ENCODE results near the gene HS2ST1.
A peak's percentile ranks its signal among the peaks of the same experiment; 100 is the strongest.

HS2ST1 gene

DNA sequence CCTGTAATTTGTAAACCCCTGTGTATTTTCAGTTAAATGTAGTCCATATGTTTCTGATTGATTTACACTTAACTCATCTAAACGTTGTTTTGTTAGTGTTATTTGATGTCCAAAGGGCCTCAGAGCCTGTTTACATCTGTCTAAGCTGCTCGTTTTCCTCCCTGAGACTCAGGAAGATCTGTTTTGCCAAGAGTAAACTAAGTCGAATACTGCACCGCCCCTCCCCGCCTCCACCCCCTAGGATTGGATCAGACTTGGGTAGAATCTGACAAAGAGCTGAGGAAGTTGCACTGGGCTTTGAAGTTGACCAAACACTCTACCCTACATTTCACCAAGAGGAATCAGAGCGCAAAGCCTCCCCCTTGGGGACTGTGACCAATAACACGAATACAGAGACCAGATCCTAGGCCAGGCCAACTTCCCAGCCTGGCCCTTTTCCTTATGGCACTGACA lies 207.3 kb downstream of the HS2ST1 start:
- no peak for DNase-seq (ENCODE audit: low read depth in 1 of 2, low spot score in 1 of 2)
- no peak for TF ChIP-seq JUND (IDR thresholded peaks at IDR 0.05; ENCODE audit: low read depth)
- in situ Hi-C loops (cut with HindIII; ENCODE audit: low pct_unique_long_range_greater_than_20kb, low sequenced_read_pairs), result no loop called here

DNA sequence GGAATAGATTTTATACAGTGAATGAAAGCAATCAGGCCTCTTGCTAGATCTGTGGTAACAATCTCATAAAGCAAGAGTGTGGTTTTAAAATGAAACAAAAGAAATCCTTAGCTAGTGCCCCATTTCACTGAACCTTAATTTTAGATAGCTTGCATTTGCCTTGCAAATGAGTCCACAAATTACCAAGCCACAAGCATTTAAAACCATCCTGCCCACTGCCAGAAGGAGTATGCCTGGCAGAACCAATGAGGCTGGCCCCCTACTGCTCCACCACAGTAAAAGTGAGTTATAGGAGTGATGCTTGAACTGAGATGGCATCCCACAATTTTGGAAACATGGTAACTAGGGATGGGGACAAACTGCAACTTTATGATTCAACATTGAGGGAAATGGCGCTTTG lies 207.8 kb downstream of the HS2ST1 start:
- DNase-seq (ENCODE audit: low read depth in 1 of 2, low spot score in 1 of 2), result no peak
- in situ Hi-C loops (cut with HindIII; ENCODE audit: low pct_unique_long_range_greater_than_20kb, low sequenced_read_pairs), result no loop called here
- no peak for TF ChIP-seq JUND (IDR thresholded peaks at IDR 0.05; ENCODE audit: low read depth)

DNA sequence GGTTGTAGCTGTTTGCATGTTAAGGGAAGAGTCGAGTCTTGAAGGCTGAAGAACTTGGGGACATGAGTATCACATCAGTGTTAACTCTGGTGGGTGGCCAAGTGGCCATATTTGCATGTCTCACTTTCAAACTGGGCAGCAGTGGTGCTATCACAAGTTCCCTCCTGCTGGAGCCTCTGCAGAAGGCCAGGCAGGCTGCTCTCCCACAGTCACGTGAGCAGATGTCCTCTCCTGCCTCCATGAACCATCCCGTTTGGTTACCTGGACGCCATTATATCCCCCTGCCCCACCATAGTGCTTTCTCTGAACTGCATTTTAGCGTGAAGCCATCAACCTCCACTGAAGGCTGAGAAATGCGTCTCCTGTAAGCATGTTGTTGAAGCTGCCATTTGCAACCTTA lies 209.2 kb downstream of the HS2ST1 start:
- in situ Hi-C loops (cut with HindIII; ENCODE audit: low pct_unique_long_range_greater_than_20kb, low sequenced_read_pairs), result no loop called here
- TF ChIP-seq JUND (IDR thresholded peaks at IDR 0.05; ENCODE audit: low read depth), result no peak
- no peak for DNase-seq (ENCODE audit: low read depth in 1 of 2, low spot score in 1 of 2)

DNA sequence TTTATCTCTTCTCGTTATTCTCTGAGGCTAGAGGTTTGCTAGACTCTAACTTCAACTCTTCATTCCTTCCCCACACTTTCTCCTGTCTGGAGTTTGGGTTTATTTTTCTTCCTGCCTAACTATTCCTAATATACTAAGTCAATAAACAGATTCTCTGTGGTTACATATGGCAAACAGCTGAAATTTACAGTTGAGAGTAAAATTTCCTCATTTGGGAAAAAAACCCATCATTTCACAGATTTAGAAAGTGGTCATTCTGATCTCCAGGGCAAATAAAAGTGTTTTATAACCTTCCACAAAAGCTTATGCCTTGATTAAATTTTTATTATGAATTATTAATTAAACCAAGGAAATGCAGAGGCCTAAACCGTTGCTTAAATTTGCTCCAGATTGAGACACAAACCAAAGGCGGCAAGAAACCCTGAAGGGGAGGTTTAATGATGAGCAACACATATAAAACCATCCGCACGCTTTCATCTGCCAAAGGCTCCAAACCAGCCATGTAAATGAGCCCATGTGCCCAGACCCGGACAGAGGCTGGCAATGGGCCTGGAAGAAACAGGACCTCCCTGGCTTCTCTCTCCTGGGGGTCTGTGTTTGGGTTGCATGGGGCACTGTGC lies 212.6 kb downstream of the HS2ST1 start:
- no peak for TF ChIP-seq JUND (IDR thresholded peaks at IDR 0.05; ENCODE audit: low read depth)
- in situ Hi-C loops (cut with HindIII; ENCODE audit: low pct_unique_long_range_greater_than_20kb, low sequenced_read_pairs), result no loop called here
- DNase-seq (ENCODE audit: low read depth in 1 of 2, low spot score in 1 of 2), result no peak

DNA sequence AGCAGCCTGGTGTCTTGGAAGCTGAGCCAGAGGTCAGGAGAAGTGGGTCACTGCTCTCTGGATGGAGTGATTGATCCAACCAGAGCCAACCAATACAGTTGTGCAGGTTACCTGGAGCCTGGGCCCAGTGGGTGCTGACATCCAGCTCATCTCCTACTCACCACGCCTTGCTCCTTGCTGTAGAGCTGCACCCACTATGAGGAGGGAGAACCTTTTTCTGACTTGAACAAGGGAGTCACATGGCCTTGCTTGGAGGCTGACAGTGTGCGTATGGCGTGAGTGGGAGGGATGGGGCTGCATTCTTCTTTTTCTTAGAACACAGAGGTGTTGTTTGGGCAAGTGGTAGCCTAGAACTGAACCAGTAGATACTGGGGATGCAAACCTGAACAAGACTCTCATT lies 213.1 kb downstream of the HS2ST1 start:
- no peak for TF ChIP-seq JUND (IDR thresholded peaks at IDR 0.05; ENCODE audit: low read depth)
- DNase-seq (ENCODE audit: low read depth in 1 of 2, low spot score in 1 of 2), result no peak
- in situ Hi-C loops (cut with HindIII; ENCODE audit: low pct_unique_long_range_greater_than_20kb, low sequenced_read_pairs), result no loop called here

DNA sequence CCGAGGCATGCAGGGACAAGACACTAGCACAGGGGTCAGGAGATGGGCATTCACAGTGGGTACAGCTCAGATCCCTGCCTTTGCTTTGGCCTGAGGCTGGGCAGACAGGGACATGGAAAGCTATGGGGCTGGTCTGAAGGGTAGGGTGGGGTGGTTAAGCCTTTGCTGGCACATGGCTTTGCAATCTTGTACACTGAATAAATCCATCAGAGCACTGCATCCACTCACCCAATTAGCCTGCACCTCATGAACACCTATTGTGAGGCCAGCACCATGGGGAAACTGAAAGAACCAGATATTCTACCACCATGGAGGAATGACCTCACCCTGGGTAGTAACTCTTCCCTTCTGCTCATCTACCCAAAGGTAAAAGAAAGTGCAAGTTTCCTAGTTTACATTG lies 214.6 kb downstream of the HS2ST1 start:
- peak in 1 of 2 experiments; percentile 13 for DNase-seq (ENCODE audit: low read depth in 1 of 2, low spot score in 1 of 2)
- in situ Hi-C loops (cut with HindIII; ENCODE audit: low pct_unique_long_range_greater_than_20kb, low sequenced_read_pairs), result no loop called here
- no peak for TF ChIP-seq JUND (IDR thresholded peaks at IDR 0.05; ENCODE audit: low read depth)

DNA sequence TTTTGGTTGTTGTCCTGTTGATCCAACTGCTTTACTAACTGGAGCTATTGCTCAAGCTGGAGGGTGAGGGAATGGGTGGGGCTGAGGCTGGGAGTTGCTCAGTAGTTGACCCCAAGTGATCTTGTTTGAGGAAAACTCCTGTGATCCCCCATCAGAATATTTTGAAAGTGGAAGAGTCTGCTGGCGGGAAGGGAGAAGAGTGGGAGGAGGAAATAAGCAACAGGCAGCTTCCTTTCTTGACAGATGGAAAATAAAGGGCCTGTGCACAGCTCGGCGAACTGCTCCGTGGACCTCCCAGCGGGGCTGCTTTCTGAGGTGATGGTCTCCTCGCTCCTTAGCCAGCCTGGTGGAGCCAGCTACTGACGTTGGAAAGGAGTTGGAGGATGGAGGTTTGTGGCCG lies 215.2 kb downstream of the HS2ST1 start:
- TF ChIP-seq JUND (IDR thresholded peaks at IDR 0.05; ENCODE audit: low read depth), result no peak
- no peak for DNase-seq (ENCODE audit: low read depth in 1 of 2, low spot score in 1 of 2)
- in situ Hi-C loops (cut with HindIII; ENCODE audit: low pct_unique_long_range_greater_than_20kb, low sequenced_read_pairs), result no loop called here

DNA sequence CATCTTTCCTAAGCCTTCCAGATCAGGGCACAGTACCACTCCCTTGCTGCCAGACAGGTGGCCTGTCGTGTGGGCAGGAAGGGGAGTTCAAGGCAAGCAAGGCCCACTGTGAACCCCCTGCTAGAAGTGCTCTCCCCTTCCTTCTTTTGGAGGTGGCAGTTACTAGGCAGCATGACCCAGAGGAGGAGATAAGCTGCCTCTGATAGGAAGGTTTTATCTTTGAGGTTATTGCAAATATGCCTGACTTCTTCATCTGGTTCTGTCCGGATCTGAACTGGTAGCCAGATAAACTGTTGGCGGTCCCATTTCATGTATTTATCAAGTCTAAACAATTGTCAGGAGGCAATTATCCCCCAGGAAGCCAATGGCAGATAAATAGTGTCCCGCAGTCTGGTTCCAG lies 216.0 kb downstream of the HS2ST1 start:
- DNase-seq (ENCODE audit: low read depth in 1 of 2, low spot score in 1 of 2), result no peak
- no peak for TF ChIP-seq JUND (IDR thresholded peaks at IDR 0.05; ENCODE audit: low read depth)
- in situ Hi-C loops (cut with HindIII; ENCODE audit: low pct_unique_long_range_greater_than_20kb, low sequenced_read_pairs), result no loop called here

DNA sequence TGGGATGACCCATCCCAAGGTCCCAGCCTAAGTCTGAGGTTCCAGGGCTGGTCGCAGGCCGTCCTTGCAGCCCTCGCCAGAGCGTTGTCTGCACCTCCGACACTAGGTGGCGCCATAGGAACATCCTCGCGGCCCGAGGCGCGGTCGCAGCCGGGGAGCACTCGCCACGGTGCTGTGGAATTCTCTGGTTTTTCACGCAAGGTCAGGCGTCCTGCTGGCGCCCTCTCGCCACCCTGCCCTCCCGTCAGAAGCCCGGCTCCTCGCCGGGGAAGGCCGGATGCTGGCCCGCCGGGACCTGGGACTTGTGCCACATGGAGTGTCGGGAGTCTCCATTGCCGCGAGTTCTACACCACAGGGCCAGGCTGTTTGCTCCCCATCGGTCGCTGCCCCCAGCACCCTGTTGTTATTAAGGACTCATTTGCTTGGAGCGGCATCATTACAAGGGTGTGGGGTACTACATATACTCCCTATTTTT lies 217.4 kb downstream of the HS2ST1 start:
- peak; percentile 69 to 73 for DNase-seq (ENCODE audit: low read depth in 1 of 2, low spot score in 1 of 2)
- in situ Hi-C loops (cut with HindIII; ENCODE audit: low pct_unique_long_range_greater_than_20kb, low sequenced_read_pairs), result no loop called here
- no peak for TF ChIP-seq JUND (IDR thresholded peaks at IDR 0.05; ENCODE audit: low read depth)

DNA sequence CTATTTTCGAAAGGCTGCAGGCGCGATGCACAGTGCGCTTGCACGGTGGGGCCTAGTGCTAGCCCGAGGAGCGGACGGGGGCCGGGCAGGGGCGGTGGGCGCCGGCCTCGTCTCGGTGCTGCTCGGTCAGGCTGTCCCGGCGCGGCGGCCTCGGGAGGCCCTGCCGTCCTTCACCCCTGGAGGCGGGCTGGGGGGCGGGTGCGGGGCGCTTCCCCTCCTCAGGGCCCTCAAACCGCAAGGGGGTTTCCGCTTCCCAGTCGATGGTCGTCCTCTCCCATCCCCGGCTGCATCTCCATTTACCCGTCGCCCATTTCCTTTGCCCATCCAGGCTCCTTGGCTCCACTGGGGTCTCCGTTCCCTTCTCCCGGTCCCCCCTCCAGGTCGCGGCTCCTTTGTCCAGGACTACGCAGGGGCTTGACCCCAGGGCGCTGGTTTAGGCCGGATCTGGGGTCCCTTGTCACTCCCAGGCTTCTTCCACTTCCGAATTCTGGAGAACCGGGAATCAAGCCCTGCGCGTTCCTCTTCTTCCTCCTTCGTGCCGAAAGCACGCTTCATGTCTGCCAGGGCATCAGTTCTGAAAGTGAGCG lies 217.9 kb downstream of the HS2ST1 start:
- in situ Hi-C loops (cut with HindIII; ENCODE audit: low pct_unique_long_range_greater_than_20kb, low sequenced_read_pairs), result no loop called here
- TF ChIP-seq JUND (IDR thresholded peaks at IDR 0.05; ENCODE audit: low read depth), result no peak
- DNase-seq (ENCODE audit: low read depth in 1 of 2, low spot score in 1 of 2), result no peak

DNA sequence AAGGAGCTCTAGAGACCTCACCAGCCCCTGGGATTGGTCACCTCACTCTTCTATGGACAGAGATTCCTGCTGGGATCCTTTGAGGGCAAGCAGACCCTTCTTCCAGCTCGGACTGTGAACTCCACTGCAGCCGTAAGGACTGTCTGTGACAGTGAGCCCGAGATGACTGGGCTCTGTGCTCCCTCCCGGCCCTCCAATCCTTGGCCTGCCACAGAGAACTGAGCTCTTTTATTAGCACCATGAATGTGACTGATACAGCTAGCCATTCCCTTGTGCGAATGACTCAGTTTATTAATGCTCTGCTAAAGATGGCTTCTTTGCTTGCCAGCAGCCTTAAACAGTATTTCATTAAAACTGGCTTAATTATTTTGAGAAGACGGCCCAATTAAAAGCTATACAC lies 219.6 kb downstream of the HS2ST1 start:
- in situ Hi-C loops (cut with HindIII; ENCODE audit: low pct_unique_long_range_greater_than_20kb, low sequenced_read_pairs), result no loop called here
- no peak for TF ChIP-seq JUND (IDR thresholded peaks at IDR 0.05; ENCODE audit: low read depth)
- no peak for DNase-seq (ENCODE audit: low read depth in 1 of 2, low spot score in 1 of 2)

DNA sequence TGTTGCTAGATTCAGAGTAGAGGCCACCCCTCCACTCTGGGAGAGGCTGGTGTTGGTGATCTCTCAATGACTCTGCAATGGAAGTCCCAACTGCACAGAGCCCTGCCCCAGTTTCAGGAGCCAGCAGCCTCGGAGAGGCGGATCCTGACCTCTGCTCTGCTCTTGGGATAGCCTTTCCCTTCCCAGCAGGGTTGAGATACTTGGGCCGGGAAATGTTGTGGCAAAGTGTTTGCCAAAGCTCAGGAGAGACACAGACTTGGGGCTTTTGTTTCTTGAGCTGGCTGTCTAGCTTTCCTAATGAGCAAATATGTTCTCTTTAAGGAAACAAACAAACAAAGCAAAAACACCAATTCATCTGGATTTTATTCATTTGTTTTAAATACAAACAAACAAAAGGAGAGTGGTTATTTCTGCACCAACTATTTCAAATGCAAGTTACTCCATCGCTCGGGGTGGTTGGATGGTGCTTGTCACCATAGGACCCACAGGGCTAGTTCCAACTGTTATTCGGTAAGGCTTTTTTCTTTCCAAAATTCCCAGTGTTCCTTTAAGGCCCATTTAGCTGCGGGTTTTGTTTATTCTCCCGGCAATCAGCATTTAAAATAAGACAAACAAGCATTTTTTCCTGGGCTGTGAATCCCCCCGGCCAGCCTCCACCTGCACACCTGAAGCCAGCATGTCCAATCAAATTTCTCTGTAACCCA lies 220.3 kb downstream of the HS2ST1 start:
- in situ Hi-C loops (cut with HindIII; ENCODE audit: low pct_unique_long_range_greater_than_20kb, low sequenced_read_pairs), result no loop called here
- no peak for TF ChIP-seq JUND (IDR thresholded peaks at IDR 0.05; ENCODE audit: low read depth)
- DNase-seq (ENCODE audit: low read depth in 1 of 2, low spot score in 1 of 2), result no peak

DNA sequence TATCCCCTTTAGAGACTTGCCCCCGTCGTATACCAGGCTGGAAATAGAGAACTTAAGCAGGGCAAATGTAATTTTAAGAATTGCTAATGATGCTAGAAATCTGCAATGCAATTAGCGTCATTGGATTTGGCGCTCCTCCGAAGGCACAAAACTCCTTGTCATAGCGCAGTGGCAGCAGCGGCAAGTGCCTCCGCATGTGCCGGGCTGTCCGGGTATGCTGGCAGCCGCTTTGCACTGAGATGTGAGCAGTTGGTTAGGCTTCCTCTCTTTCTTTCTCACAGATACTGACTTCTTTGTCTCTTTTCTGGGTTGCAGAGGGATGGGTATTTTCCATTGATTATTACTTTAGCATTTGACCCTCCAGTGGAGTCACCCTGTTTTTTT lies 220.9 kb downstream of the HS2ST1 start:
- no peak for DNase-seq (ENCODE audit: low read depth in 1 of 2, low spot score in 1 of 2)
- in situ Hi-C loops (cut with HindIII; ENCODE audit: low pct_unique_long_range_greater_than_20kb, low sequenced_read_pairs), result no loop called here
- TF ChIP-seq JUND (IDR thresholded peaks at IDR 0.05; ENCODE audit: low read depth), result no peak
